HepG2 (cell line): Measurements from ENCODE around the gene PIR. TPM values are rescaled to one million over a fixed set of nuclear protein-coding genes. Genes with fewer than 3 reads are reported as not detected.

ENCODE experiments used
- ATAC-seq: fragments of 200-7000 bp; cut with Tn5 transposase; 3 replicates; pipeline ENCODE4 v1.9.1; 2020; ENCODE audit warnings: mild to moderate bottlenecking, moderate library complexity
- BruUV-seq: library from RNA; stranded (reverse); fragments of 400-500 nt; replicated peaks from 2 replicates; lab custom pipeline; 2021; lab: Mats Ljungman, UMichigan
- CTCF ChIA-PET: fragments of 300-600 bp; formaldehyde crosslinking; extraction: SDS; loops from one replicate; lab custom pipeline; 2021; ENCODE audit warnings: low total read pairs, inconsistent platforms, low intra/inter-chr PET ratio; lab: Yijun Ruan, JAX
- POLR2A ChIA-PET: fragments of 350-600 bp; sonication (Branson Sonifier 250); formaldehyde crosslinking; loops from one replicate; lab custom pipeline; 2020; ENCODE audit warnings: antibody characterized with exemption, inconsistent platforms; lab: Yijun Ruan, JAX
- DNase-seq: peaks from one replicate; pipeline ENCODE4 v3.0.0-alpha.2; 2015; ENCODE audit warnings: low spot score
- FAIRE-seq: peaks from 3 replicates; lab custom pipeline; 2011; peaks lifted over from hg19 to GRCh38; lab: Jason Lieb, UNC
- H2AFZ ChIP-seq: one replicate; pipeline ENCODE4 v1.6.1; 2011; ENCODE audit warnings: low read length, inconsistent platforms
- H3K27ac ChIP-seq: fragments of 300-600 bp; 3 replicates; pipeline ENCODE4 v1.8.0; 2011; ENCODE audit warnings: mixed run types, mild to moderate bottlenecking, mixed read lengths, low read length, inconsistent platforms; ENCODE audit not compliant: insufficient read depth; ENCODE audit errors: extremely low read length
- H3K27me3 ChIP-seq, 2 experiments: fragments of 200-600 bp in 1 of 2; 2 replicates in 1 of 2; 3 replicates in 1 of 2; pipeline versions ENCODE4 v1.6.0 to v1.8.0; 2011; ENCODE audit warnings: low read length in 2 of 2, mild to moderate bottlenecking in 2 of 2, moderate library complexity in 2 of 2, inconsistent platforms in 1 of 2; ENCODE audit not compliant: insufficient read depth in 2 of 2, control insufficient read depth in 1 of 2
- H3K36me3 ChIP-seq, 2 experiments: fragments of 200-600 bp in 1 of 2; replicated peaks in 1 of 2; 2 replicates in 1 of 2; 3 replicates in 1 of 2; pipeline versions ENCODE4 v1.5.1 to v1.8.0; 2011; ENCODE audit warnings: low read length in 2 of 2, inconsistent platforms in 1 of 2; ENCODE audit not compliant: insufficient read depth in 2 of 2, control insufficient read depth in 1 of 2
- H3K4me1 ChIP-seq: 2 replicates; pipeline ENCODE4 v1.5.1; 2012; ENCODE audit warnings: low read length, inconsistent platforms; ENCODE audit not compliant: insufficient read depth
- H3K4me2 ChIP-seq: 2 replicates; pipeline ENCODE4 v1.6.0; 2011; ENCODE audit warnings: low read depth, low read length, inconsistent platforms
- H3K4me3 ChIP-seq, 3 experiments: fragments of 200-600 bp in 1 of 3; sonication (generic), shearing (Covaris generic) in 1 of 3; replicated peaks in 1 of 3; 2 replicates each; pipeline ENCODE4 v1.5.1; 2011 to 2016; ENCODE audit warnings: low read length in 3 of 3, inconsistent platforms in 2 of 3, low read depth in 2 of 3, mild to moderate bottlenecking in 2 of 3, control low read depth in 1 of 3, mixed read lengths in 1 of 3; ENCODE audit not compliant: insufficient read depth in 1 of 3
- H3K79me2 ChIP-seq: one replicate; pipeline ENCODE4 v1.6.1; 2011; ENCODE audit warnings: low read length, inconsistent platforms; ENCODE audit not compliant: insufficient read depth
- H3K9ac ChIP-seq: 2 replicates; pipeline ENCODE4 v1.6.0; 2011; ENCODE audit warnings: mild to moderate bottlenecking, low read depth, low read length, inconsistent platforms; ENCODE audit not compliant: insufficient read depth
- H3K9me3 ChIP-seq: 2 replicates; pipeline ENCODE4 v1.5.1; 2012; ENCODE audit warnings: mild to moderate bottlenecking, low read length
- H4K20me1 ChIP-seq: 2 replicates; pipeline ENCODE4 v1.6.0; 2011; ENCODE audit warnings: inconsistent platforms, mild to moderate bottlenecking, low read length, moderate library complexity; ENCODE audit not compliant: insufficient read depth
- GATAD1 ChIP-seq: IDR thresholded peaks from 2 replicates; pipeline ENCODE4 v1.6.1; 2016; ENCODE audit warnings: missing genetic modification reagents, missing compliant biosample characterization
- HOXA5 ChIP-seq: sonication (generic); formaldehyde crosslinking; IDR thresholded peaks from 2 replicates; pipeline ENCODE4 v1.4.0; 2020; ENCODE audit warnings: missing genetic modification reagents
- ZFP62 ChIP-seq: sonication (generic); formaldehyde crosslinking; IDR thresholded peaks from 2 replicates; pipeline ENCODE4 v1.4.0; 2020; ENCODE audit warnings: missing genetic modification reagents
- ZFX ChIP-seq: sonication (generic); formaldehyde crosslinking; IDR thresholded peaks from 2 replicates; pipeline ENCODE4 v1.4.0; 2020; ENCODE audit warnings: mild to moderate bottlenecking, low read depth, missing genetic modification reagents, moderate library complexity
- ZMYM4 ChIP-seq: sonication (generic); formaldehyde crosslinking; IDR thresholded peaks from 2 replicates; pipeline ENCODE4 v1.8.1; 2023; ENCODE audit warnings: mild to moderate bottlenecking, missing genetic modification reagents
- ZNF350 ChIP-seq: sonication (generic); formaldehyde crosslinking; IDR thresholded peaks from 2 replicates; pipeline ENCODE4 v1.4.0; 2020; ENCODE audit warnings: mild to moderate bottlenecking, low read depth, missing genetic modification reagents, borderline replicate concordance
- ZNF550 ChIP-seq: sonication (generic); formaldehyde crosslinking; IDR thresholded peaks from 2 replicates; pipeline ENCODE4 v1.4.0; 2020; ENCODE audit warnings: mild to moderate bottlenecking, missing genetic modification reagents, borderline replicate concordance
- ZNF557 ChIP-seq: sonication (generic); formaldehyde crosslinking; IDR thresholded peaks from 2 replicates; pipeline ENCODE4 v1.4.0; 2020; ENCODE audit warnings: missing genetic modification reagents
- ZNF749 ChIP-seq: sonication (generic); formaldehyde crosslinking; IDR thresholded peaks from 2 replicates; pipeline ENCODE4 v1.8.0; 2022; ENCODE audit warnings: mild to moderate bottlenecking, missing genetic modification reagents, moderate library complexity, borderline replicate concordance
- ZSCAN29 ChIP-seq: sonication (generic); formaldehyde crosslinking; conservative IDR thresholded peaks from 2 replicates; pipeline ENCODE4 v1.4.0; 2020; ENCODE audit warnings: mild to moderate bottlenecking, missing genetic modification reagents
- WGBS: methylation state at CpG from one replicate; pipeline ENCODE4 v1.1.6; 2017; ENCODE audit warnings: low lambda C conversion rate; 5-methylcytosine and 5-hydroxymethylcytosine counted together
- in situ Hi-C: cut with HindIII; loops from 2 replicates; pipeline ENCODE4 v1.10.0; 2017; ENCODE audit warnings: low pct_unique_long_range_greater_than_20kb; ENCODE audit not compliant: extremely low pct_ligation_motif_present
- intact Hi-C: fragments of 100-400 bp; cut with micrococcal nuclease; formaldehyde crosslinking; loops from one replicate; pipeline ENCODE4 v1.10.0; 2022; ENCODE audit not compliant: unreplicated experiment
- polyA plus RNA-seq, 8 experiments: library from polyadenylated mRNA; depleted of rRNA in 3 of 8; stranded (reverse) in 7 of 8; unstranded in 1 of 8; fragments of >200 nt; fragmentation: Illumina TruSeq in 4 of 8; extraction: Trizol in 4 of 8; gene quantifications; 2 replicates each; pipeline versions ENCODE4 v1.2.1 to v1.2.3, GENCODE V29; 2011 to 2016; ENCODE audit warnings: low read depth in 4 of 8, missing spikeins in 1 of 8, mixed read lengths in 1 of 8; ENCODE audit not compliant: insufficient read depth in 1 of 8
- total RNA-seq, 5 experiments: library from RNA; depleted of rRNA; stranded (reverse); fragments of >200 nt; fragmentation: Illumina TruSeq; extraction: Trizol; gene quantifications; 2 replicates each; pipeline ENCODE4 v1.2.3, GENCODE V29; 2016; ENCODE audit warnings: low read depth in 1 of 5
- TF ChIP-seq, protein P1 (sequence below): IDR thresholded peaks from 2 replicates; pipeline ENCODE4 v1.6.1; 2016
- TF ChIP-seq, protein P2 (sequence below): sonication (generic); formaldehyde crosslinking; IDR thresholded peaks from 2 replicates; pipeline ENCODE4 v1.5.1; 2020; ENCODE audit warnings: mild to moderate bottlenecking, missing genetic modification reagents, moderate library complexity
- TF ChIP-seq, protein P3 (sequence below): sonication (generic); formaldehyde crosslinking; IDR thresholded peaks from 2 replicates; pipeline ENCODE4 v1.4.0; 2020; ENCODE audit warnings: missing genetic modification reagents, mild to moderate bottlenecking, borderline replicate concordance

Gene PIR
- total and polyA plus RNA-seq, 2 of the 13 experiments (the other 11 are each of a cell fraction or from before 2014, with no cell fraction given) = 12.2 to 38.0 TPM

DNA sequence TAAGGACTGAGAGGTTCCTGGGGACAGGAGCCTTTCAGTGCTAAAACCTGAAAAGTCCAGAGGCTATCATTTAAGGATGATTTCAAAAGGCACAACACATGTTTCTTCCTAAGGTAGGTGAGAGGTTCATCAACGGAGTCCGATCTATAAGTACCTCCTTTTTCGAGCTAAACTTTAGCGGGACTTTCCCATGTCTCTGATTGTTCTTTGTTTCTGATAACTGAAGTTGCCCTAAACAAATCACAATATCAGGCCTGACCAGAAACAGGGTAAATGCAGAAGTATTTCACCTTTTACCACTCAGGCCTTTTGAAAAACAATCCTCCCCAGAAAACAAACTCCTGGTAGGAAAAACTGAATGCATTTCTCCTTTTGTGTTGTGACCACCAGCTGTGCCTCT, 17.6 kb downstream of the PIR start:
- 98% methylated on average over 4 of the region's 4 CpGs for WGBS
- Histone ChIP-seq H3K9ac (no peak overlapping the region), H2AFZ (no peak overlapping the region), H3K27ac (no peak overlapping the region), H3K4me2 (no peak overlapping the region), H4K20me1 (no peaks in the 10 kb centered on the region), H3K27me3 (no peaks in the 10 kb centered on the region), H3K4me1 (no peaks in the 10 kb centered on the region), H3K79me2 (no peaks in the 10 kb centered on the region), H3K36me3 (no peaks in the 10 kb centered on the region; a peak in 1 of 5 replicates), H3K9me3 (no peaks in the 10 kb centered on the region), H3K4me3 (no peak overlapping the region)
- ATAC-seq = no peak
- POLR2A ChIA-PET = no interaction called here
- intact Hi-C loops (no loop called here), in situ Hi-C loops (no loop called here)
- CTCF ChIA-PET = no interaction called here
- no peak for TF ChIP-seq ZNF550 (CRISPR knock-in tag)
- no peak for FAIRE-seq
- BruUV-seq = no TSS peak
- DNase-seq = no peak

DNA sequence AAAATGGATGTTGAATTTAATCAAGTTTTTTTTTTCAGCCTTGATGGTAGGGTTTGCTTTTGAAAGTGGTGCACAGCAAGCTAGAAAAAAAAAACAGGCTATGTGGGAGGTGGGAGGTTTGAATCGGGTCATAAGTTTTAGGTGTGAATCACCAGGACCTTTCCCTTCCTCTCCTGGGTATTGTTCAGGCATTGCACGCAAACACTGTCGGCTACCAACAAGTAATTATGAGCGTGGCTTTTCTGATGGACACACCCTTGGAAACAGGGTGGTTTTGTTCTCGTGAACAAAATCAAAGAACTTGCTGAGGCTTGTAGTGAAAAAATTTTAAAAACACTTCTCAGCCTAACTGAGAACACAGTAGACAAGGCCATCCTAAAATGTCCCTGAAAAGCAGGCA, 18.1 kb downstream of the PIR start:
- FAIRE-seq = no peak
- no TSS peak for BruUV-seq
- Histone ChIP-seq H3K27me3 (no peaks in the 10 kb centered on the region), H3K4me3 (no peak overlapping the region), H3K4me1 (no peaks in the 10 kb centered on the region), H3K9ac (no peak overlapping the region), H3K79me2 (no peaks in the 10 kb centered on the region), H3K9me3 (no peaks in the 10 kb centered on the region), H3K4me2 (no peak overlapping the region), H4K20me1 (no peaks in the 10 kb centered on the region), H2AFZ (no peak overlapping the region), H3K36me3 (no peaks in the 10 kb centered on the region; a peak in 1 of 5 replicates), H3K27ac (no peak overlapping the region)
- ChIA-PET POLR2A (no interaction called here), CTCF (no interaction called here)
- no peak for ATAC-seq
- WGBS = 99% methylated on average over 5 of the region's 5 CpGs
- DNase-seq = no peak
- intact Hi-C loops = no loop called here
- in situ Hi-C loops = no loop called here
- no peak for TF ChIP-seq ZNF557 (CRISPR knock-in tag)
- TF ChIP-seq, protein P1, sequence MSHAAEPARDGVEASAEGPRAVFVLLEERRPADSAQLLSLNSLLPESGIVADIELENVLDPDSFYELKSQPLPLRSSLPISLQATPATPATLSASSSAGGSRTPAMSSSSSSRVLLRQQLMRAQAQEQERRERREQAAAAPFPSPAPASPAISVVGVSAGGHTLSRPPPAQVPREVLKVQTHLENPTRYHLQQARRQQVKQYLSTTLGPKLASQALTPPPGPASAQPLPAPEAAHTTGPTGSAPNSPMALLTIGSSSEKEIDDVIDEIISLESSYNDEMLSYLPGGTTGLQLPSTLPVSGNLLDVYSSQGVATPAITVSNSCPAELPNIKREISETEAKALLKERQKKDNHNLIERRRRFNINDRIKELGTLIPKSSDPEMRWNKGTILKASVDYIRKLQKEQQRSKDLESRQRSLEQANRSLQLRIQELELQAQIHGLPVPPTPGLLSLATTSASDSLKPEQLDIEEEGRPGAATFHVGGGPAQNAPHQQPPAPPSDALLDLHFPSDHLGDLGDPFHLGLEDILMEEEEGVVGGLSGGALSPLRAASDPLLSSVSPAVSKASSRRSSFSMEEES (CRISPR knock-in tag) = no peak
- TF ChIP-seq ZNF749 (CRISPR knock-in tag) = no peak
- no peak for TF ChIP-seq ZFP62 (CRISPR knock-in tag)
- TF ChIP-seq ZMYM4 = no peak
- TF ChIP-seq, protein P2, sequence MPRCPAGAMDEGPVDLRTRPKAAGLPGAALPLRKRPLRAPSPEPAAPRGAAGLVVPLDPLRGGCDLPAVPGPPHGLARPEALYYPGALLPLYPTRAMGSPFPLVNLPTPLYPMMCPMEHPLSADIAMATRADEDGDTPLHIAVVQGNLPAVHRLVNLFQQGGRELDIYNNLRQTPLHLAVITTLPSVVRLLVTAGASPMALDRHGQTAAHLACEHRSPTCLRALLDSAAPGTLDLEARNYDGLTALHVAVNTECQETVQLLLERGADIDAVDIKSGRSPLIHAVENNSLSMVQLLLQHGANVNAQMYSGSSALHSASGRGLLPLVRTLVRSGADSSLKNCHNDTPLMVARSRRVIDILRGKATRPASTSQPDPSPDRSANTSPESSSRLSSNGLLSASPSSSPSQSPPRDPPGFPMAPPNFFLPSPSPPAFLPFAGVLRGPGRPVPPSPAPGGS (CRISPR knock-in tag) = no peak
- no peak for TF ChIP-seq HOXA5 (CRISPR knock-in tag)
- no peak for TF ChIP-seq ZSCAN29 (CRISPR knock-in tag)
- no peak for TF ChIP-seq GATAD1 (CRISPR knock-in tag)
- no peak for TF ChIP-seq ZFX (CRISPR knock-in tag)
- no peak for TF ChIP-seq ZNF350 (CRISPR knock-in tag)
- TF ChIP-seq, protein P3, sequence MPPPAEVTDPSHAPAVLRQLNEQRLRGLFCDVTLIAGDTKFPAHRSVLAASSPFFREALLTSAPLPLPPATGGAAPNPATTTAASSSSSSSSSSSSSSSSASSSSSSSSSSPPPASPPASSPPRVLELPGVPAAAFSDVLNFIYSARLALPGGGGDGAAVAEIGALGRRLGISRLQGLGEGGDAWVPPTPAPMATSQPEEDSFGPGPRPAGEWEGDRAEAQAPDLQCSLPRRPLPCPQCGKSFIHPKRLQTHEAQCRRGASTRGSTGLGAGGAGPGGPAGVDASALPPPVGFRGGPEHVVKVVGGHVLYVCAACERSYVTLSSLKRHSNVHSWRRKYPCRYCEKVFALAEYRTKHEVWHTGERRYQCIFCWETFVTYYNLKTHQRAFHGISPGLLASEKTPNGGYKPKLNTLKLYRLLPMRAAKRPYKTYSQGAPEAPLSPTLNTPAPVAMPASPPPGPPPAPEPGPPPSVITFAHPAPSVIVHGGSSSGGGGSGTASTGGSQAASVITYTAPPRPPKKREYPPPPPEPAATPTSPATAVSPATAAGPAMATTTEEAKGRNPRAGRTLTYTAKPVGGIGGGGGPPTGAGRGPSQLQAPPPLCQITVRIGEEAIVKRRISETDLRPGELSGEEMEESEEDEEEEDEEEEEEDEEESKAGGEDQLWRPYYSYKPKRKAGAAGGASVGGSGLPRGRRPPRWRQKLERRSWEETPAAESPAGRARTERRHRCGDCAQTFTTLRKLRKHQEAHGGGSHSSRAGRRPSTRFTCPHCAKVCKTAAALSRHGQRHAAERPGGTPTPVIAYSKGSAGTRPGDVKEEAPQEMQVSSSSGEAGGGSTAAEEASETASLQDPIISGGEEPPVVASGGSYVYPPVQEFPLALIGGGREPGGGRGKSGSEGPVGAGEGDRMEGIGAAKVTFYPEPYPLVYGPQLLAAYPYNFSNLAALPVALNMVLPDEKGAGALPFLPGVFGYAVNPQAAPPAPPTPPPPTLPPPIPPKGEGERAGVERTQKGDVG (CRISPR knock-in tag) = no peak
